CD8-positive, alpha-beta memory T cell (primary cell): ENCODE results near the gene LTBR. TPM values are rescaled to one million over a fixed set of nuclear protein-coding genes. Genes with fewer than 3 reads are reported as not detected.
"Not testable (repeated sequence)": the region's sequence is repeated elsewhere in the genome, so short reads cannot be mapped to it uniquely, and the experiment has no call there.

Experiments
- CTCF ChIA-PET: fragments of 350-600 bp; sonication (Branson Sonifier 250); formaldehyde crosslinking; loops from one replicate; lab custom pipeline; 2021; ENCODE audit warnings: antibody characterized with exemption; lab: Charles Lee
- POLR2A ChIA-PET: fragments of 350-600 bp; sonication (Branson Sonifier 250); formaldehyde crosslinking; loops from one replicate; lab custom pipeline; 2021; ENCODE audit warnings: antibody characterized with exemption; lab: Charles Lee
- DNase-seq, 5 donors: peaks; one replicate each; pipeline versions ENCODE4 v3.0.0 to v3.0.0-alpha.2; 2020 to 2022; ENCODE audit warnings: mixed read lengths in 1 of 5
- H3K27ac ChIP-seq: one replicate; pipeline ENCODE4 v1.7.0; 2013; ENCODE audit warnings: low read depth, mild to moderate bottlenecking, low read length, moderate library complexity
- H3K27me3 ChIP-seq: 2 replicates; pipeline ENCODE4 v1.7.0; 2013; ENCODE audit warnings: low read length, mild to moderate bottlenecking; ENCODE audit not compliant: insufficient read depth, poor library complexity, severe bottlenecking
- H3K36me3 ChIP-seq: 2 replicates; pipeline ENCODE4 v1.7.0; 2013; ENCODE audit warnings: mild to moderate bottlenecking, low read length, moderate library complexity; ENCODE audit not compliant: insufficient read depth
- H3K4me1 ChIP-seq: 2 replicates; pipeline ENCODE4 v1.7.0; 2013; ENCODE audit warnings: mild to moderate bottlenecking, low read length, moderate library complexity; ENCODE audit not compliant: insufficient read depth
- H3K4me3 ChIP-seq: 2 replicates; pipeline ENCODE4 v1.7.0; 2013; ENCODE audit warnings: mild to moderate bottlenecking, low read length
- H3K9me3 ChIP-seq: 2 replicates; pipeline ENCODE4 v1.7.0; 2013; ENCODE audit warnings: mild to moderate bottlenecking, low read length
- H3K27ac Mint-ChIP-seq, 8 donors: one replicate each; pipeline ENCODE4 v1.8.0; 2020 to 2021; ENCODE audit warnings: mixed read lengths in 8 of 8, mild to moderate bottlenecking in 6 of 8, inconsistent platforms in 3 of 8, moderate library complexity in 3 of 8
- H3K27me3 Mint-ChIP-seq, 2 donors: one replicate each; pipeline ENCODE4 v1.8.0; 2020 to 2021; ENCODE audit warnings: mixed read lengths in 2 of 2, mild to moderate bottlenecking in 1 of 2, moderate library complexity in 1 of 2
- H3K36me3 Mint-ChIP-seq, 3 donors: one replicate each; pipeline ENCODE4 v1.8.0; 2020 to 2021; ENCODE audit warnings: mixed read lengths in 3 of 3, inconsistent platforms in 1 of 3, mild to moderate bottlenecking in 1 of 3
- H3K4me1 Mint-ChIP-seq, 3 donors: one replicate each; pipeline ENCODE4 v1.8.0; 2020 to 2021; ENCODE audit warnings: mixed read lengths in 3 of 3, inconsistent platforms in 1 of 3, mild to moderate bottlenecking in 1 of 3
- H3K4me3 Mint-ChIP-seq, 7 donors: one replicate each; pipeline ENCODE4 v1.8.0; 2020 to 2021; ENCODE audit warnings: mixed read lengths in 7 of 7, mild to moderate bottlenecking in 6 of 7, moderate library complexity in 4 of 7, inconsistent platforms in 2 of 7
- H3K9me3 Mint-ChIP-seq, 5 donors: one replicate each; pipeline ENCODE4 v1.8.0; 2020 to 2022; ENCODE audit warnings: mixed read lengths in 5 of 5, mild to moderate bottlenecking in 3 of 5, moderate library complexity in 2 of 5, inconsistent platforms in 1 of 5
- polyA plus RNA-seq: library from polyadenylated mRNA; unstranded; fragments of 300-500 nt; fragmentation: Illumina TruSeq; gene quantifications from one replicate; pipeline ENCODE4 v1.2.3, GENCODE V29; 2021
- total RNA-seq, 2 experiments: library from RNA; stranded (reverse); gene quantifications; one replicate each; pipeline ENCODE4 v1.2.3, GENCODE V29; 2021

LTBR gene
- total and polyA plus RNA-seq, 3 experiments from 2014 or later = 0.51 to 1.4 TPM; not detected in 1

DNA sequence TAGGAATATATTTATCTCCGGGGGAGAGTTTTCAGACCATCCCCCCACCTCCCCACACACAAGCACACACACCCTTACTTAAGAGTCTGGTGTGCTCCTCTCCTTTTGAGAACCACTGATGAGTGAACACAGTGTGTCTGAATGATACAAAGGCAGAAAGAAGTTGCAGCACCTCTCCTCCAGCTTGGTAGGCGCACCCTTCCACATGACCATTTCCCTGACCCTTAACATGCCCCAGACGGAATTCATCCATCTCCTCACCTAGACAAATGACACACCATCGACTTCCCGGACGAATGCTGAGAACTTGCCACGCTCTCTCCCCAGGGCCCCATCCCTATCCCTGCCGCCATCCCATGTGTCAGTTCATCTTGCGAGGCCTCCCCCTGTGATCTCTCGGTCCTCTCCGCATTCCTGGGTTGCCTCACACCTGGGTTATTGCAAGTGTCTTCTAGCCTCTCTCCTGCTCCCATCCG, 46.0 kb upstream of the LTBR start:
- Histone ChIP-seq H3K4me3 (peak overlapping the region; percentile 91), H3K27ac (peak overlapping the region; percentile 41), H3K9me3 (no peaks in the 10 kb centered on the region), H3K27me3 (no peaks in the 10 kb centered on the region), H3K4me1 (peaks cover 80% of the 10 kb centered on the region), H3K36me3 (peaks cover 19% of the 10 kb centered on the region)
- Mint-ChIP-seq H3K9me3 (no peaks in the 10 kb centered on the region), H3K4me1 (peaks cover 14 to 47% (median 43%) of the 10 kb centered on the region in 3 donors), H3K36me3 (peaks cover 9 to 35% (median 11%) of the 10 kb centered on the region in 3 donors), H3K4me3 (no peak overlapping the region), H3K27ac (no peak overlapping the region), H3K27me3 (peaks cover 0 to 4% of the 10 kb centered on the region in 2 donors)
- no peak for DNase-seq
- ChIA-PET CTCF (interaction anchor here (2.2 to 6.6 kb wide), 5 partner anchors 7 to 85 kb away, joined by 7 to 58 read pairs (median 32); no protein-coding TSS in a partner anchor), POLR2A (interaction anchor here (2.3 to 4.3 kb wide), 3 partner anchors 26 to 197 kb away, joined by 12 to 34 read pairs (median 12); partner anchors contain the start of genes GAPDH and VAMP1)

DNA sequence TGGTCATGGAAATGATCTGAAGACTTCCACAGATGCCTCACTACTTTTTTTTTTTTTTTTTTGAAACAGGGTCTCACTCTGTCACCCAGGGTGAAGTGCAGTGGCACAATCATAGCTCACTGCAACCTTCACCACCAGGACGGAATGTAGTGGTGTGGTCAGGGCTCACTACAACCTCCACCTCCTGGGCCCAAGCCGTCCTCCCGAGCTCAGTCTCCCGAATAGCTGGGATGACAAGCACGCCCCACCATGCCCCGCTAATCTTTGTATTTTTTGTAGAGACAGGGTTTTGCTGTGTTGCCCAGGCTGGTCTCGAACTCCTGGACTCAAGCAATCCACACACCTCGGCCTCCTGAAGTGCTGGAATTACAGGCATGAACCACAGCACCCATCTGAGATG, 45.4 kb upstream of the LTBR start:
- not testable (repeated sequence) for H3K27me3 ChIP-seq, DNase-seq, H3K9me3 ChIP-seq, H3K27me3 Mint-ChIP-seq, H3K9me3 Mint-ChIP-seq, H3K27ac Mint-ChIP-seq, H3K4me3 Mint-ChIP-seq
- ChIA-PET CTCF (interaction anchor here (0.8 to 6.6 kb wide), 10 partner anchors 7 to 199 kb away, joined by 3 to 58 read pairs (median 8); partner anchors contain the start of gene VAMP1), POLR2A (interaction anchor here (0.9 kb wide), 1 partner anchor 132 kb away, joined by 5 read pairs; the partner anchor contains the start of gene VAMP1)
- H3K4me1 ChIP-seq = peaks cover 80% of the 10 kb centered on the region
- H3K27ac ChIP-seq = peak overlapping the region; percentile 41
- Mint-ChIP-seq H3K36me3 (peaks cover 7 to 30% (median 9%) of the 10 kb centered on the region in 3 donors), H3K4me1 (peaks cover 19 to 47% (median 43%) of the 10 kb centered on the region in 3 donors)
- H3K36me3 ChIP-seq = peaks cover 13% of the 10 kb centered on the region
- H3K4me3 ChIP-seq = peak overlapping the region; percentile 91

GRCh38 chr12:6338955-6339354, 45.0 kb upstream of the LTBR start:
- CTCF ChIA-PET = interaction anchor here (0.7 to 6.5 kb wide), 13 partner anchors 8 to 212 kb away, joined by 3 to 50 read pairs (median 5); partner anchors contain the start of gene VAMP1
- peaks cover 0 to 4% of the 10 kb centered on the region in 2 donors for H3K27me3 Mint-ChIP-seq
- H3K9me3 ChIP-seq = no peaks in the 10 kb centered on the region
- POLR2A ChIA-PET = interaction anchor here (0.6 to 0.9 kb wide), 2 partner anchors 87 to 131 kb away, joined by 3 to 5 read pairs; partner anchors contain the start of gene VAMP1
- peaks cover 22 to 45% (median 41%) of the 10 kb centered on the region in 3 donors for H3K4me1 Mint-ChIP-seq
- no peak overlapping the region for H3K27ac Mint-ChIP-seq
- H3K27ac ChIP-seq = no peak overlapping the region
- H3K4me3 ChIP-seq = peak overlapping the region; percentile 91
- DNase-seq = no peak
- H3K36me3 Mint-ChIP-seq = peaks cover 4 to 25% (median 5%) of the 10 kb centered on the region in 3 donors
- H3K4me1 ChIP-seq = peaks cover 80% of the 10 kb centered on the region
- no peaks in the 10 kb centered on the region for H3K9me3 Mint-ChIP-seq
- H3K4me3 Mint-ChIP-seq = no peak overlapping the region
- no peaks in the 10 kb centered on the region for H3K27me3 ChIP-seq
- H3K36me3 ChIP-seq = peaks cover 9% of the 10 kb centered on the region

DNA sequence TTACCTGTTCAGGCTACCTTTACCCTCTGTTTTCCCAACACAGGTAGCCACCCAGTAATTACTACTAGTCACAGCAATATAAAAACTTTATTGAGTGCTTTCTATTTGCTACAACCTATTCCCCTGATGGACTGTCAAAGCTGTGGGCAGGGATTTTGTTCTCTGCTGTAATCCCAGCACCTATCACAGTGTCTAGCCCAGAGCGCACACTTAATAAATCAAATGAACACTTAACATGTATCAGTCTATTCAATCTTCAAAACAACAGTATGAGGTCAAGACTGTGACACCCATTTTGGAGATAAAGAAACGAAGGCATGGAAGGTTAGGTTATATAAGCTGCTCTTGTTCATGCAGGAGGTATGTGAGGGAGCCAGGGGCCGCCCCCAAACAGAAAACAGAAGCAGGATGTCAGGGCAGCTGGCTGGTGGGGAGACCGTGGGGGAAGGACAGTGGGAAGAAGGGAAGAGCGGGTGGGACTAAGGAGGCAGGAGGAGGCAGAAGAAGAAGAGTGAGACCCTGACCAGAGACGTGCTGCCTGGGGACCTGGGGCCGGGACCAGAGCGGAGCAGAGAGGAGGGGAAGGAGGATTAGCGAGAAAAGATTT, 43.8 kb upstream of the LTBR start:
- Histone ChIP-seq H3K27ac (peak overlapping the region; percentile 89), H3K4me3 (peak overlapping the region; percentile 91), H3K27me3 (no peaks in the 10 kb centered on the region), H3K9me3 (no peaks in the 10 kb centered on the region), H3K4me1 (peaks cover 71% of the 10 kb centered on the region), H3K36me3 (no peaks in the 10 kb centered on the region)
- Mint-ChIP-seq H3K36me3 (peaks cover 2 to 17% (median 4%) of the 10 kb centered on the region in 3 donors), H3K27me3 (peaks cover 0 to 4% of the 10 kb centered on the region in 2 donors), H3K9me3 (no peaks in the 10 kb centered on the region), H3K27ac (no peak overlapping the region), H3K4me3 (no peak overlapping the region), H3K4me1 (peaks cover 28 to 35% (median 33%) of the 10 kb centered on the region in 3 donors)
- ChIA-PET POLR2A (interaction anchor here (1.3 kb wide), 1 partner anchor 23 kb away, joined by 6 read pairs; no protein-coding TSS in a partner anchor), CTCF (interaction anchor here (0.8 to 6.5 kb wide), 11 partner anchors 9 to 211 kb away, joined by 3 to 50 read pairs (median 5); partner anchors contain the start of gene VAMP1)
- peak in 2 of 5 donors; percentile 39 to 61 for DNase-seq

DNA sequence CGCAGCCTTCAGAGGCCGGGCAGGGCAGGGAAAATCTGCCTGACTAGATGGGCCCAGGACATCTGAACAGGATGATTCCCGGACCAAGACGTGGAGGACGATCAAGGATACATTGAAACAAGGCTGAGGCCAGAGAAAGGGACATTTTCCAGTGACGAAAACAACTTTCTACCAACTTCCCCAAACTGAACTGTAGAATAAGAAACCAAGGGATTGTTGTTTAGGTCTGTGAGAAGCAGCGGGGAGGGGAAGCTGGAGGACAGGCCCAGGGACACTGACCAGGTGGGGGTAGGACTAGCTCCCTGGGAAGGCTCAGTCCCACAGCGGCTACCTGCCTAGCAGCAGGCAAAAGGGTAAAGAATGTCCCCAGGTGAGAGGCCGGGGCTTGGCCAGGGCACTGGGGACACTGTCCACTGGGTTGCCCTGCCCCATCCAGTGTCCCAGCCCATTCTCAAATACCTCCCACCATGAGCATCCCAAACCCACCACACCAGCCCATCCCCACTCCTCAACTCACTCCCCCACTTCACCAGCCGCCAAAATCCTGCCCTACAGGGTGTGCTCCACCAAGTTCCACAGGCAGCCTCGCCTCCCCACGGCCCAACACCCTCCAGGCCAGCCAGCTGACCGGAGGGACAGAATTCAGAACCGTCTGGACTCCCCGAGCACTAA, 43.1 kb upstream of the LTBR start:
- peaks cover 0 to 4% of the 10 kb centered on the region in 2 donors for H3K27me3 Mint-ChIP-seq
- H3K27ac Mint-ChIP-seq = no peak overlapping the region
- no peak for DNase-seq
- peaks cover 33 to 35% (median 35%) of the 10 kb centered on the region in 3 donors for H3K4me1 Mint-ChIP-seq
- Histone ChIP-seq H3K36me3 (no peaks in the 10 kb centered on the region), H3K9me3 (no peaks in the 10 kb centered on the region), H3K27ac (peak overlapping the region; percentile 89), H3K27me3 (no peaks in the 10 kb centered on the region), H3K4me1 (peaks cover 71% of the 10 kb centered on the region), H3K4me3 (peak overlapping the region; percentile 91)
- no peak overlapping the region for H3K4me3 Mint-ChIP-seq
- CTCF ChIA-PET = interaction anchor here (1.0 to 2.6 kb wide), 4 partner anchors 18 to 210 kb away, joined by 4 to 10 read pairs (median 5); no protein-coding TSS in a partner anchor
- POLR2A ChIA-PET = interaction anchor here (1.3 kb wide), 1 partner anchor 22 kb away, joined by 6 read pairs; no protein-coding TSS in a partner anchor
- H3K36me3 Mint-ChIP-seq = peaks cover 0 to 11% (median 4%) of the 10 kb centered on the region in 3 donors
- H3K9me3 Mint-ChIP-seq = no peaks in the 10 kb centered on the region

DNA sequence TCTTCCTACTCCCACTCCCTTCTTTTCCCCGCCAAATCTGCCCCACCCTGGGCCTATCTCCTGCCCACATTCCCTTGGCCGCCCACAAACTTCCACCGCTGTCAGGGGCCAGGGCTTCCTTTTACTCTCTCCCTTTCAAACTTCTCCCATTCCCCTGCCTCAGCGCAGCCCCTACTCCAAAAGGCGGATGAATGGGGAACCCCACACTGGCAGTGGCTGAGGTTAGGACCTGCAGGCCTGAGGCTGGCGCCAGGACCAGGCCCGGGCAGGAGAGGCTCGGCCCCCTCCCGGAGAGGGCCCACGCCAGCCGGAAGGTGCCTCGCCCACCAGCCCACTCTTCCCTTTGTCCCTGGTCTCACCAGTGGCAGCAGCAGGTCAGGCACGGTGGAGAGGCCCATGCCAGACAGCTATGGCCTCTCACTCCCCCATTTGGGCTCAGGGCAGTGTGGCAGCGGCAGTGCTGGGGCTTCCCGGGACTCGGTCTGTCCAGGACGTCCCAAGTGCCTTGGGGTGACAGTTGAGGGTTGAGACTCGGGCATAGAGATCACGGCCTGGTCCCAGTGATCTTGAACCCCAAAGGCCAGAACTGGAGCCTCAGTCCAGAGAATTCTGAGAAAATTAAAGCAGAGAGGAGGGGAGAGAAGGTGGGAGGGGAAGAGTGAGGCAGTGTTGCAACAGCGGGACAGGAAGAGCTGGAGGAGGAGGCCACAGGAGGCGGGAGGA, 42.4 kb upstream of the LTBR start, which contains the start of gene TNFRSF1A:
TNFRSF1A (minus strand) TSS at position 660 of the 723 bp plus-strand sequence; CDS start at position 398, 262 bp downstream.
- no peaks in the 10 kb centered on the region for H3K36me3 ChIP-seq
- peak within 1 kb of the TSS; percentile 91 for H3K4me3 ChIP-seq
- no peaks in the 10 kb centered on the region for H3K9me3 ChIP-seq
- H3K27me3 ChIP-seq = no peaks in the 10 kb centered on the region
- peak in 3 of 5 donors; percentile 48 to 63 (median 58) for DNase-seq
- peaks cover 71% of the 10 kb centered on the region for H3K4me1 ChIP-seq
- Mint-ChIP-seq H3K27ac (peak within 1 kb of the TSS in 2 of 8 donors; percentile 94 to 97), H3K36me3 (peaks cover 0 to 11% (median 4%) of the 10 kb centered on the region in 3 donors), H3K4me3 (no peak within 1 kb of the TSS), H3K9me3 (no peaks in the 10 kb centered on the region), H3K27me3 (peaks cover 0 to 3% of the 10 kb centered on the region in 2 donors), H3K4me1 (peaks cover 36 to 42% (median 37%) of the 10 kb centered on the region in 3 donors)
- ChIA-PET POLR2A (no interaction called here), CTCF (interaction anchor here (1.0 to 2.6 kb wide), 4 partner anchors 18 to 26 kb away, joined by 4 to 10 read pairs (median 5); no protein-coding TSS in a partner anchor)
- H3K27ac ChIP-seq = peak within 1 kb of the TSS; percentile 89
